ENCODE measurements around the gene MAP7.
"Not testable (repeated sequence)": the region's sequence is repeated elsewhere in the genome, so short reads cannot be mapped to it uniquely, and the experiment has no call there.

MAP7 gene

DNA sequence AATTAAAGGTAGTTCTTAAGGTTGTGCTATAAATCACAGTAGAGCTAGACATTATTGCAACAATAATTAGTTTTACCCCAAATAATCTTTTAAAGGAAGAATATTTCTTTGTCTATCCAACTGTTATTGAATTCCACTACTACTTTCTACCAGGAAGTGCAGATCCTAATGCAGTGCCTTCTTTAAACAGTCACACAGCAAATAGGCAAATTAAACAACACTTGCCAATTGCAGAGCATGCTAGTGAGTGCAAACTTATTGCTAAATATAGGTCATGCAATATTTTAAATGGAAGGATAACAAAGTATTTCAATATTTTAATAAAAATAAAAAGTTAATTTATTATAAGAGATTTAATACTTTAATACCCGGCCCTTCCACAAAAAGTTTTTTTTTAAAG, 153.3 kb downstream of the MAP7 start:
- Histone ChIP-seq H3K9me3 (no peaks in the 10 kb centered on the region), H3K4me3 (ENCODE audit: low read depth in 1 of 2, low read length in 1 of 2) (no peak overlapping the region), H3K27me3 (no peaks in the 10 kb centered on the region), H3K36me3 (no peaks in the 10 kb centered on the region), H3K4me1 (ENCODE audit: control insufficient read depth in 1 of 2, insufficient read depth in 1 of 2, low read depth in 1 of 2, low read length in 1 of 2) (no peaks in the 10 kb centered on the region), H3K27ac (no peak overlapping the region)
- TF ChIP-seq CTCF (IDR thresholded peaks at IDR 0.05): no peak

DNA sequence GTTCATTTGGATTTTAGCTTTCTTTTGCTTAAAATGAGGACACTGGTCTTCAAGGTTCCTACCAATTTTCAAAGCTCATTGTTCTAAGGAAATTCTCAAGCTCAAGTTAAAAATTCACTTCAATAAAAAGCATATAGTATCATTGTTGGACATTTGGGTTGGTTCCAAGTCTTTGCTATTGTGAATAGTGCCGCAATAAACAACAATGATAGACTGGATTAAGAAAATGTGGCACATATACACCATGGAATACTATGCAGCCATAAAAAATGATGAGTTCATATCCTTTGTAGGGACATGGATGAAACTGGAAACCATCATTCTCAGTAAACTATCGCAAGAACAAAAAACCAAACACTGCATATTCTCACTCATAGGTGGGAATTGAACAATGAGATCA, 159.3 kb downstream of the MAP7 start:
- not testable (repeated sequence) for H3K36me3 ChIP-seq; H3K27me3 ChIP-seq; H3K4me1 ChIP-seq (ENCODE audit: control insufficient read depth in 1 of 2, insufficient read depth in 1 of 2, low read depth in 1 of 2, low read length in 1 of 2); H3K27ac ChIP-seq; H3K9me3 ChIP-seq; H3K4me3 ChIP-seq (ENCODE audit: low read depth in 1 of 2, low read length in 1 of 2)

- H3K4me3 ChIP-seq (ENCODE audit: low read depth in 1 of 2, low read length in 1 of 2): no peak overlapping the region
- H3K4me1 ChIP-seq (ENCODE audit: control insufficient read depth in 1 of 2, insufficient read depth in 1 of 2, low read depth in 1 of 2, low read length in 1 of 2): no peaks in the 10 kb centered on the region
- TF ChIP-seq CTCF (IDR thresholded peaks at IDR 0.05): no peak
Observed at GRCh38 chr6:136387316-136387715, 162.9 kb downstream of the MAP7 start.

GRCh38 chr6:136383268-136383937, 166.8 kb downstream of the MAP7 start:
- Histone ChIP-seq H3K27me3 (no peaks in the 10 kb centered on the region), H3K4me3 (ENCODE audit: low read depth in 1 of 2, low read length in 1 of 2) (no peak overlapping the region), H3K9me3 (no peaks in the 10 kb centered on the region), H3K36me3 (no peaks in the 10 kb centered on the region), H3K4me1 (ENCODE audit: control insufficient read depth in 1 of 2, insufficient read depth in 1 of 2, low read depth in 1 of 2, low read length in 1 of 2) (no peaks in the 10 kb centered on the region), H3K27ac (no peak overlapping the region)
- TF ChIP-seq CTCF (IDR thresholded peaks at IDR 0.05): no peak

More at GRCh38 chr6:136387316-136387715, 162.9 kb downstream of the MAP7 start:
- Histone ChIP-seq H3K36me3 (no peaks in the 10 kb centered on the region), H3K9me3 (no peaks in the 10 kb centered on the region), H3K27ac (no peak overlapping the region), H3K27me3 (no peaks in the 10 kb centered on the region)

- H3K27ac ChIP-seq: no peak overlapping the region
- no peak for TF ChIP-seq CTCF (IDR thresholded peaks at IDR 0.05)
- H3K4me3 ChIP-seq (ENCODE audit: low read depth in 1 of 2, low read length in 1 of 2): no peak overlapping the region
- H3K27me3 ChIP-seq: no peaks in the 10 kb centered on the region
- H3K36me3 ChIP-seq: no peaks in the 10 kb centered on the region
- H3K9me3 ChIP-seq: no peaks in the 10 kb centered on the region
- no peaks in the 10 kb centered on the region for H3K4me1 ChIP-seq (ENCODE audit: control insufficient read depth in 1 of 2, insufficient read depth in 1 of 2, low read depth in 1 of 2, low read length in 1 of 2)
Observed at GRCh38 chr6:136382676-136383252, 167.5 kb downstream of the MAP7 start.

DNA sequence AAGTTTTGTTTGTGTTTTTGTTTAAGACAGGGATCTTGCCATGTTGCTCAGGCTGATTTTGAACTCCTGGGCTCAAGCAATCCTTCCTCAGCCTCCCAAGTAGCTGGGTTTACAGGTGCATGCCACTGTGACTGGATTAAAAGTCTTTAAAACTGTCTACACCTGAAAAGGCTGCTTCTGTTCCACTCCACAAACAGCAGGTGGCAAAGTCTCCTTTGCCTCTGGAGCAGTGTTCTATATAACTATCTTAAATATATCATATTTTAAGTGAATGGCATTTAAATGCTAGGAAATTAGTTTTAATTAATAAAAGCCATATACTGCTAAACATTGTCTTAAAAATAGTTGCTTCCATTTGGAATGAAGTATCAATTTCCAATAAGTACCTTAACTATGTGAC, 171.3 kb downstream of the MAP7 start:
- no peaks in the 10 kb centered on the region for H3K36me3 ChIP-seq
- H3K9me3 ChIP-seq: no peaks in the 10 kb centered on the region
- H3K4me1 ChIP-seq (ENCODE audit: control insufficient read depth in 1 of 2, insufficient read depth in 1 of 2, low read depth in 1 of 2, low read length in 1 of 2): no peaks in the 10 kb centered on the region
- H3K27me3 ChIP-seq: no peaks in the 10 kb centered on the region
- TF ChIP-seq CTCF (IDR thresholded peaks at IDR 0.05): no peak
- no peak overlapping the region for H3K27ac ChIP-seq
- H3K4me3 ChIP-seq (ENCODE audit: low read depth in 1 of 2, low read length in 1 of 2): no peak overlapping the region

DNA sequence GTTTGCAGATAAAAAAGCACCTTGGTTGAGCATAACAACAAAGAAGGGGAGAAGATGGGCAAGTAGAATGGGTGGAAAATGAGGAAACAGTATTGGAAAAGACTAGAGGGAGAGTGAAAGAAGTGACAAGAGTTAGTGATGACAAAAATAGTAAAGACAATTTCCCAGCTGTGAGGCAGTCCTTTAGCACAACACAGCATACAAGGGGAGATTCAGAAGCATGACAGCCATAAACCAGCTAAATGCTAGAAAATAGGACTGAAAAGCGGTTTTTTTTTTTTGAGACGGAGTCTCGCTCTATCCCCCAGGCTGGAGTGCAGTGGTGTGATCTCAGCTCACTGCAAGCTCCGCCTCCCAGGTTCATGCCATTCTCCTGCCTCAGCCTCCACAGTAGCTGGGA, 174.4 kb downstream of the MAP7 start:
- H3K4me1 ChIP-seq (ENCODE audit: control insufficient read depth in 1 of 2, insufficient read depth in 1 of 2, low read depth in 1 of 2, low read length in 1 of 2); H3K27me3 ChIP-seq; H3K36me3 ChIP-seq; H3K4me3 ChIP-seq (ENCODE audit: low read depth in 1 of 2, low read length in 1 of 2); H3K27ac ChIP-seq; H3K9me3 ChIP-seq: not testable (repeated sequence)
